Stimulated activated CD4-positive, alpha-beta T cell treated with anti-CD3 and anti-CD28 coated beads, Interleukin-15, amount 100 ng/mL, for 24 hours (primary cell): ENCODE data around the gene POLR3K.
"Not testable (repeated sequence)": the region's sequence is repeated elsewhere in the genome, so short reads cannot be mapped to it uniquely, and the experiment has no call there.

Experiments used
- DNase-seq: peaks from one replicate; pipeline ENCODE4 v3.0.0-alpha.2; 2020

The POLR3K gene

GRCh38 chr16:63998-64913, 10.8 kb upstream of the POLR3K start:
- no peak for DNase-seq

DNA sequence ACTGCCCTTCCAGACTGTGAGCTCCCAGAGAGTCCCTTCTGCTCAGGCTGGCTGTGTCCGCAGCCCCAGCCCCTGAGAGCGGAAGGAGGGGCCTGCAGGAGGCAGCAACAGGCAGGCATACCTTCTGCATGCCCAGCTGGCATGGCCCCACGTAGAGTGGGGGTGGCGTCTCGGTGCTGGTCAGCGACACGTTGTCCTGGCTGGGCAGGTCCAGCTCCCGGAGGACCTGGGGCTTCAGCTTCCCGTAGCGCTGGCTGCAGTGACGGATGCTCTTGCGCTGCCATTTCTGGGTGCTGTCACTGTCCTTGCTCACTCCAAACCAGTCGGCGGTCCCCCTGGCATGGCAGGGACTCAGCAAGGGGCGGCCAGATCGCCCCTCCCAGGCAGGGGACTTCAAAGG, 10.1 kb upstream of the POLR3K start:
- DNase-seq = no peak

DNA sequence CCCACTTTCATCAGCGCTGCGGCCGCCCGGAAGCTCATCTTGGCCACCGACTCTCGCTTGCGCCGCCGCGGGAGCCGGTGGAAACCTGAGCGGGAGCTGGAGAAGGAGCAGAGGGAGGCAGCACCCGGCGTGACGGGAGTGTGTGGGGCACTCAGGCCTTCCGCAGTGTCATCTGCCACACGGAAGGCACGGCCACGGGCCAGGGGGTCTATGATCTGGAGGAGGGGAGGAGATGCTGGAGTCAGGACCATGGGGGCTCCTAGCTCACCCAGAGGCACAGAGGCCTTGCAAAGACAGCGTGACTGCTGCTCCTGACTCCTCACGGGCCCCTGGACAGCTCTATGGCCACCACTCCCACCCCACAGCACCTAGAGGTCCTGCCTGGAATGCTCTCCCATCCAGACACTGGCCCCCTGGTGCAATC, 9.6 kb upstream of the POLR3K start:
- DNase-seq = no peak

DNA sequence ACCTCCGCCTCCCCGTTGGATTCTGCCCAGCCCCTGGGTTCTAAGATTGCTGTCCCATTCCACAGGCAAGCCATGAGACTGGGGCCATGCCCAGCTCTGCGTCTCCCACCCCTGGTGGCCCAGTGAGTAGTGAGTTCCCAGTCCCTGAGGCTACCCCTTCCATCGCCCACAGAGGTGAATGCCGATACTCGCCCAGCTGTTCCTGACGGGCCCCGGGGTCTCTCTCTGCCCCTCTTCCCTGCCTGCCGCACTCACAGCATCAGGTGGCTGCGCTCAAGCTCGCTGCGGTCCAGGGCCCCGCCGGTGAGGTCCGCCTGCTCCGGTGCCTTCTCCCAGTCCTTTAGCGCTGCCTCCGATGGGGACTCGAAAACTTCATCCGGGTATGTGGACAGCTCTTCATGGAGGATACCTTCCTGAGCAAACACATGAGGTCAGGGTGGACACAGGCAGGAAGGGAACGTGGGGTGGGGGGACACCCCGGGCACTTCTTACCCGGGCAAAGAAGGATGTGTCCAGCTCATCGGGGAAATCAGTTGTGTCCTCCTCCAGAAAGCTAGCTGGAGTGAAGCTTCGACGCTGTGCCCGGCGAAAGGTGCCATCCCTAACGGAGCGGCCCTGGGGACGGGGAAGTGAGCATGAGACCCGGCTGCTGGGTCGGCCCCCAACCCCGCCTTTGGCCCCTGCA, 9.0 kb upstream of the POLR3K start:
- no peak for DNase-seq

GRCh38 chr16:61879-62281, 8.5 kb upstream of the POLR3K start:
- no peak for DNase-seq

- DNase-seq = no peak
Measured at GRCh38 chr16:60929-61878, 7.8 kb upstream of the POLR3K start.

DNA sequence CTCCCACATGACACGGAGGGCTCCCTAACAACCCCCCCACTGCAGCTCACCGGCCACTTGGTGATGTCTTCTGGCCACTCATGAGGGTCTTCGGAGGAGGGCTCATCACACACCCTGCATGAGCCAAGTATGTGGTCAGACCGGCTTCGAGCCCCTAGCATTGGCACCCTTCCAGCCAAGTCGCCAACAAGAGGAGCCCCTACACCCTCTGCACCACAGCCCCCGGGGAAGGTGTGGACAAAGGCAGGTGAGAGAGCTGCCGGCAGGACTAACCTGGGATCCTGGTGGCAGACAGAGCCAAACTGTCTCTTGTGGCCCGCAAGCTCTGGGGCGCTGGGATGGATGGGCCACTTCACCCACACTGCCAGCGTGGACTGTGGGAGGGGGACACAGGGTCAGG, 6.8 kb upstream of the POLR3K start:
- DNase-seq = no peak

DNA sequence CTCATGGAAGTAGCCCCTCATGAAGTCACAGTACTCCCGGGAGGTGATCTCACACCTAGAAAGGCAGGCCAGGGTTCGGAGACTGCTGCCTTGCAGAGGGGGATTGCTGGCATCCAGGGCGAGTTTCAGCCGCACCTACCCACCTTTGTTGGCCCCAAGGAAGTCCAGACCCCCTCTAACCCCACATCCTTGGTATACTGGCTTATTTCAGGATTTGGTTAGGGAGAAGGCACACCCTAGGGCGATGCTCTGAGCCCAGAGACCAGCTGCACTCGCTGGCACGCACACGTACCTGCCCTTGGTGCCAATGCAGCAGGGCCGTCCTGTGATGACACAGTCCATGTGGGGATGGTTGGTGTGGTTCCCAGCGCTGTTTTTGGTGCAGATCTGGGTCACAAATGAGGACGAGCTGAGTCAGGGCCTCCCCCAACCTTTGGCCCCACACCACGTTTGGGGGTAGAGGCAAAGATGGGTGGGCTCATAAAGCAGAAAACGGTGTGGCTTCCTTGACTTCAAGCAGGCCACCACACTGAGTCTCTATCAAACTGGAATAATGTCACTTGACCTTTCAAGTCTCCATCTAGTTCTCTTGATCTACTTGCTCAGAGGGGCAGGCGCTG, 6.1 kb upstream of the POLR3K start:
- DNase-seq = no peak

- DNase-seq = no peak
Measured at GRCh38 chr16:58491-59439, 5.4 kb upstream of the POLR3K start.

DNA sequence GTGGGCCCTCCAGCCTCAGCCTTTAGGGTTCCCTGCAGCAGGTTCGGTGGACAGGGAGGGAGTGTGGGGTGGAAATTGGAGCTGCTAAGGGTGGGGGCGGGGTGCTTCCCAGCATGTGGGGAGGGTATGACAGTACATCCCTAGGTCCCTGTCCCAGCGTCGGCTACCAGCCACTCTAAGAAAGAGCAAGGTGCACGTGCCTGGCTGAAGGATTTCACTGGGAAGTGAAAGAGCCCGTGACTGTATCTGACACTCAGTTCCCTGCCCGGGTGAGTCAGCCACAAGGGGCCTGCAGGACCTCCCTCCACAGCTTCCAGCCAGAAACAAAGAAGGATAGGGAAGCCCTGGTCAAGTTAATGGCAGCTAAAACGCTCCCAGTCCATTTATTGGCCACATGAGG, 4.3 kb upstream of the POLR3K start:
- no peak for DNase-seq

DNA sequence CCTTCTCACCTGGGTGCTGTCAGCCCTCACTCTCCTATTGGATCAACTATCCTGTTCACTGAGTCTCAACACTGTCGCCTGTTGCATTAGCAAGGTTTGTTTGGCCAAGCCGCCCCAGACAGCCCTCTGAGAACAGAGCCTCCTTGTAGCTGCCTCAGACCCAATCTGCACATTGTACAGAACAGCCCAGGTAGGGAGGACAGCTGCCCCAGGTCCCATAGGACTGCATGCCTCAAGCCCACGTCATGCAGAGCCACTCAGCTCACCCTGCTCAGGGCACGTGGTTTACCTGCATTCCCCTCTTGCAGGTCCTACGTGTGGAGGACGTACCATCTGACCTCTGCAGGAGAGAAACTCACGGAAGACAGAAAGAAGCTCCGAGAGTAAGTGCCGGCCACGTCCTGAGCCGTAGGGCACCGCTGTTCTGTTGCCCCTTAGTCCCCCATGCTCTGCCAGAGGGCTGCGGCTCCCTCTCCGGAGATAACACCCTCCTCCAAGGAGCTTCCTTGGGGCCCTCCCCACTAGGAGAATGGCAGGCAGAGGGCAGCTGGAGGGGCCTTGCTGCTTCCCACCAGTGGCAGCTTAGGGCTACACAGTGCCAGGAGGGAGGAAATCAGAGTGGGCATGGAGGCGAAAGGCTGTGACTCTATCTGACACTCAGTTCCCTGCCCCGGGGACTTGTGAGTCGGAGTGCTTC, 3.0 kb upstream of the POLR3K start:
- DNase-seq = no peak

DNA sequence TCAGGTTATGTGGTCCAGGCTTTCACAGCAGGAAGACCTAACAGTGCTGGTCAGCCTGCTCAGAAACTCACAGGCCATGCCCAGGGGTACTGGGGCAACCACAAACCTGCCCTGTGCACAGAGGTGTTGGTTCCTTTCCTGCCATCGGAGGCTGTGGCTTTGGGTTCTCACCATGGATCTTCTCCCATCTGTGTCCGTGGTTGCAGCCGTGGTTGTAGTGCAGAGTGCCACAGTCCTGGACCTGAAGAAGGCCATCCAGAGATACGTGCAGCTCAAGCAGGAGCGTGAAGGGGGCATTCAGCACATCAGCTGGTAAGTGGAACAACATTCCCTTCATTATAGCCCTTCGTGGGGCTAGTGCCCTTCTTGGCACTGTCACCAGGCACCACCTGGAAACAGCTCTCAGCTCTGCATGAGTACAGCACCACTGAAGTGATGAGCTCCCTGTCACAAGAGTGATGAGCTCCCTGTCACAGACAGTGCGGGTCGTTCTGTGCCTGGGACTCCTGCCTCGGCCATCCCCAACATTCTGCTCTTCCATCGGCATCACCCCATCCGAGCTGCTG, 2.2 kb upstream of the POLR3K start:
- no peak for DNase-seq

DNA sequence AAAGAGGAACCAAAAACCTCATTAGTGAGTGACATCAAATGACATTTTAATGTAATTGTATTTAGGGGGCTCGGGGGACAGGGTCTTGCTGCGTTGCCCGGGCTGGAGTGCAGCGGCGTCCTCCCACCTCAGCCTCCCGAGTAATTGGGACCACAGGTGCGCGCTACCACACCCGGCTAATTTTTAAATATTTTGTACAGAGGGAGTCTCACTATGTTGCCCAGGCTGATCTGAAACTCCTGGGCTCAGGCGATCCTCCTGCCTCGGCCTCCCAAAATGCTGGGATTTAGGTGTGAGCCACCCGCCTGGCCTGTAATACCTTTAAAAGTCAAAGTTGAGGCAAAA, 801 bp upstream of the POLR3K start:
- no peak for DNase-seq

DNA sequence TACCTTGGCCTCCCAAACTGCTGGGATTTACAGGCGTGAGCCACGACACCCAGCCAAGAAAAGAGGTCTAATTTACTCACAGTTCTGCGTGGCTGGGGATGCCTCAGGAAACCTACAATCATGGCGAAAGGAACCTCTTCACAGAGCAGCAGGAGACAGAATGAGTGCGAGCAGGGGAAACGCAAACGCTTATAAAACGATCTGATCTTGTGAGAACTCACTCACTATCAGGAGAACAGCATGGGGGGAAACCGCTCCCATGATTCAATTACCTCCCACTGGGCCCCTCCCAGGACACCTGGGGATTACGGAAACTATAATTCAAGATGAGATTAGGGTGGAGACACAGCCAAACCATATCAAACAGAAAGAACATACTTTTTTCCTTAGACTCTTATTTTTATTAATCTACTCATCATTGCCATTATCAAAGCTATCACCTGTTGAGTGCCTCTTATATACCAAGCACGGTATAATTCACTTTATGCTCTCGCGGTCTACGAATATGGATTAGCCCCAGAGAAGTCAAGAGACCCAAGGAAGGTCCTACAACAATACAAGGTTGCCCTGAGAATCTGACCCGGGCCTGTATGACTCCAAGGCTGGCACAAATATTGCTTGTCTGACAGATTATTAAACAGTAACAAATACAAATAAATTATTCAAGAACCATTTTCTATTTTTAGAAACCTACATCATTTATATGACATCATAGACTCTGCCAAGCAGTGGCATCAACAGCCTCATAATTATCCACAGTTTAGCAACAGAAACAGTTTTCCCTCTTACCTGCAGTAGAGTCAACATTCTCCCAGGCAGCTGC, 2.4 kb downstream of the POLR3K start:
- DNase-seq = no peak

DNA sequence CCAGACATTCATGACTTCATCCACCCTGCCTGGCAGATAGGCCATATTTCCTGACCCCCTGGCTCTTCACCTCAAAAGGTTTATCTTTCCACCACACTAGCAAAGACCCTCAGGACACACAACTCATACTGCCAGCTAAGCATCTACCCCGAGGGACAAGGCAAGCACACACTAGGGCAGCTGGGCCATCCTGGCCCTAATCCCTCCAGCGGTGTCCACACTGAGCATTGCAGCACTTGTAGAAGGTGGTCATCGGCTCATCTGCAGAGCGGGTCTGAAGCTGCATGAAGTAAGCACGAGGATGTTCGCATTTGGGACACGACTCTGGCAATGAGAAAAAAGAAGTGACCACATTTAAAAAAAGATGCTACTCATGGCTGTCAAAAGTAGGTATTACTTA, 6.2 kb downstream of the POLR3K start:
- no peak for DNase-seq

DNA sequence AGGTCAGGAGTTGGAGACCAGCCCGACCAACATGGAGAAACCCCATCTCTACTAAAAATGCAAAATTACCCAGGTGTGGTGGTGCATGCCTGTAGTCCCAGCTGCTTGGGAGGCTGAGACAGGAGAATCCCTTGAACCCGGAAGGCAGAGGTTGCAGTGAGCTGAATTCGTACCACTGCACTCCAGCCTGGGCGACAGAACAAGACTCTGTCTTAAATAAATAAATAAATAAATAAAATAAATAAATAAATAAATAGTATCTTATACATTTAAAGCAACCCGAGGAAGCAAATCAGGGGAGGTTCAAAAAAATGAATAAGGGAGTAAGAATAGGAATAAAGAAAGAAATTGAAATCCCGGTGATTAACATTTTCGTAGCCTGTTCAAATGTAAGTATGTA, 6.9 kb downstream of the POLR3K start:
- not testable (repeated sequence) for DNase-seq

- DNase-seq = no peak
Measured at GRCh38 chr16:45454-45853, 8.0 kb downstream of the POLR3K start.

DNA sequence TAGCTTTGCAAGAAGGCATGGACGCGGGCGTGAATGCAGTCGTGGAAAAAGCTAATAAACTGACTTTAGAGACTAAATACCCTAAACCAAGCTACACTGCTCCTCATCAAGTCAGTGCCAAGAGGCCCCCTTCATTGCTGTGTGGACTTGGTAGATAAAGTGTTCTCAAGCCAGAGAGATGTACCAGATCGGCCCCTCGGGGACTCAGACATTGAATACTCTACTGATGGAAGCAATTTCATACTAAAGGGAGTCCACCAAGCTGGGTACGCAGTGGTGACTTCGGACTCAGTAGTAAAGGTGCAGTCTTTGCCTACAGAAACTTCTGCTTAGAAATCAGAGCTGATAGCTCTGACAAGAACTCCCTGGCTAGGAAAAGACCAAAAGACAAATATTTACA, 8.8 kb downstream of the POLR3K start:
- no peak for DNase-seq

DNA sequence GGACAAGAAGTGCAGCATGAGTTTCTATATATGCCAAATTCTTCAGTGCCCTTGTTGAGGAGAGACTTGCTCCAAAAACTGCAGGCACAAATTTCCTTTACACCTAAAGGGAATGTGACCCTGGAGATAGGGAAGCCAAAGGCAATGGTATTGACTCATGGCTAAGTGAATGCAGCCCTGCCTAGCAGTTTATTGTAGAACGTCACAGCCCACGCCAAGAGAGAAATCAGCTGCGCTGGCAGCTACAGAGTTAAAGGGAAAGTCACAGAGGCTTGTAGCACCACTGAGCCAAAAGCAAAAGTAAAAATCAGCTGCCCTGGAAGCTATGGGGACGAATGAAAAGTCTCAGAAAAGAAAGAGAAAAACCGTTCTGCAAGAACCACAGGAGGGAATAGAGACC, 10.1 kb downstream of the POLR3K start:
- DNase-seq = no peak

GRCh38 chr16:42691-43090, 10.7 kb downstream of the POLR3K start:
- no peak for DNase-seq
